Hematopoietic multipotent progenitor cell treated with erythropoietin and hydrocortisone succinate and interleukin-3 and kit ligand, for 15 days (in vitro differentiated cells): ENCODE data around the gene PDE10A.
"Not testable (repeated sequence)": the region's sequence is repeated elsewhere in the genome, so short reads cannot be mapped to it uniquely, and the experiment has no call there.

Source experiments
- DNase-seq: peaks from one replicate; pipeline ENCODE4 v3.0.0-alpha.2; 2015; ENCODE audit warnings: low spot score

PDE10A gene

GRCh38 chr6:165468340-165469235, 194.5 kb downstream of the PDE10A start:
- DNase-seq = no peak

- not testable (repeated sequence) for DNase-seq
Measured at GRCh38 chr6:165463499-165463898, 199.5 kb downstream of the PDE10A start.

GRCh38 chr6:165459605-165460301, 203.3 kb downstream of the PDE10A start:
- DNase-seq = not testable (repeated sequence)

GRCh38 chr6:165458134-165458533, 204.9 kb downstream of the PDE10A start:
- DNase-seq = no peak

- no peak for DNase-seq
Measured at GRCh38 chr6:165456286-165456685, 206.8 kb downstream of the PDE10A start.

GRCh38 chr6:165455488-165455887, 207.6 kb downstream of the PDE10A start:
- no peak for DNase-seq

- no peak for DNase-seq
Measured at GRCh38 chr6:165453395-165453794, 209.6 kb downstream of the PDE10A start.

- no peak for DNase-seq
Measured at GRCh38 chr6:165451838-165452237, 211.2 kb downstream of the PDE10A start.

- no peak for DNase-seq
Measured at GRCh38 chr6:165448210-165448609, 214.8 kb downstream of the PDE10A start.

- DNase-seq = no peak
Measured at GRCh38 chr6:165447141-165447540, 215.9 kb downstream of the PDE10A start.

- DNase-seq = no peak
Measured at GRCh38 chr6:165446331-165446730, 216.7 kb downstream of the PDE10A start.

GRCh38 chr6:165443462-165443861, 219.6 kb downstream of the PDE10A start:
- DNase-seq = no peak

- no peak for DNase-seq
Measured at GRCh38 chr6:165441181-165441580, 221.9 kb downstream of the PDE10A start.

GRCh38 chr6:165439928-165440554, 223.0 kb downstream of the PDE10A start:
- no peak for DNase-seq

- no peak for DNase-seq
Measured at GRCh38 chr6:165426892-165427291, 236.1 kb downstream of the PDE10A start.

- DNase-seq = no peak
Measured at GRCh38 chr6:165422192-165422591, 240.8 kb downstream of the PDE10A start.

- no peak for DNase-seq
Measured at GRCh38 chr6:165417278-165417865, 245.7 kb downstream of the PDE10A start.

- DNase-seq = no peak
Measured at GRCh38 chr6:165404697-165405096, 258.3 kb downstream of the PDE10A start.

- no peak for DNase-seq
Measured at GRCh38 chr6:165404296-165404695, 258.7 kb downstream of the PDE10A start.

- DNase-seq = no peak
Measured at GRCh38 chr6:165403006-165403595, 259.9 kb downstream of the PDE10A start.

- no peak for DNase-seq
Measured at GRCh38 chr6:165401092-165401491, 261.9 kb downstream of the PDE10A start.

GRCh38 chr6:165390475-165390874, 272.6 kb downstream of the PDE10A start:
- DNase-seq = no peak
